Measurements from ENCODE around the gene DNAJB1. TPM values are rescaled to one million over a fixed set of nuclear protein-coding genes. Genes with fewer than 3 reads are reported as not detected.

DNAJB1 gene
- total RNA-seq, 2 donors from 2014 or later, result 59.5 to 124 TPM

DNA sequence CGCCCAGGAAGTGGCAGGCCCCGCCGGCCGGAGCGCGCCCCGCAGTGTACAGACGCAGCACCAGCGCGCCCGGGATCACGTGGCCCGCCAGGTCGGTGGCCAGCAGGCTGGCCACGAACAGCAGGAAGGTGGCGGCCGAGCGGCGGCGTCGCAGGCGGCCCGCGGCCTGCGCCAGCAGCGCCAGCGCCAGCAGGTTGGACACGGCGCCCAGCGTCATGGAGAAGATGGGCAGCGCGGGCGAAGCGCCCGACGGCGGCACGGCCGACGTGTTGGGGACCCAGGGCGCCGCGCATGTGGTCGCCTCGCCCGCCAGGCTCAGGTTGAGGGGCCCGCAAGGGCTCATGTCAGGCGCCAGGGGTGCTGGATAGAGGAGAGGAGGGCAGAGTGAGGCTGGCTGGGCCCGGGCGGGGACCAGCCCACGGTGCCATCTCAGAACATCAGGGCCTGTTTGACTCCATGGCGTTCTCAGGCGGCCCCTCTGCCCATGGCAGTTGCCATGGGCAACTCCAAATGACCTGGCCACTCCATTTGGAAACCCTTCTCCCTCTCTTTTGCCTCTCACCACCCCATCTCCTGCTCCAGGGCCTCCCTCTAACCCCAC is 44.1 kb downstream of the DNAJB1 start:
- Mint-ChIP-seq H3K27ac (no peak overlapping the region), H3K36me3 (no peaks in the 10 kb centered on the region), H3K9me3 (no peaks in the 10 kb centered on the region)
- DNase-seq (ENCODE audit: low spot score in 2 of 2) (no peak), ATAC-seq (no peak)

DNA sequence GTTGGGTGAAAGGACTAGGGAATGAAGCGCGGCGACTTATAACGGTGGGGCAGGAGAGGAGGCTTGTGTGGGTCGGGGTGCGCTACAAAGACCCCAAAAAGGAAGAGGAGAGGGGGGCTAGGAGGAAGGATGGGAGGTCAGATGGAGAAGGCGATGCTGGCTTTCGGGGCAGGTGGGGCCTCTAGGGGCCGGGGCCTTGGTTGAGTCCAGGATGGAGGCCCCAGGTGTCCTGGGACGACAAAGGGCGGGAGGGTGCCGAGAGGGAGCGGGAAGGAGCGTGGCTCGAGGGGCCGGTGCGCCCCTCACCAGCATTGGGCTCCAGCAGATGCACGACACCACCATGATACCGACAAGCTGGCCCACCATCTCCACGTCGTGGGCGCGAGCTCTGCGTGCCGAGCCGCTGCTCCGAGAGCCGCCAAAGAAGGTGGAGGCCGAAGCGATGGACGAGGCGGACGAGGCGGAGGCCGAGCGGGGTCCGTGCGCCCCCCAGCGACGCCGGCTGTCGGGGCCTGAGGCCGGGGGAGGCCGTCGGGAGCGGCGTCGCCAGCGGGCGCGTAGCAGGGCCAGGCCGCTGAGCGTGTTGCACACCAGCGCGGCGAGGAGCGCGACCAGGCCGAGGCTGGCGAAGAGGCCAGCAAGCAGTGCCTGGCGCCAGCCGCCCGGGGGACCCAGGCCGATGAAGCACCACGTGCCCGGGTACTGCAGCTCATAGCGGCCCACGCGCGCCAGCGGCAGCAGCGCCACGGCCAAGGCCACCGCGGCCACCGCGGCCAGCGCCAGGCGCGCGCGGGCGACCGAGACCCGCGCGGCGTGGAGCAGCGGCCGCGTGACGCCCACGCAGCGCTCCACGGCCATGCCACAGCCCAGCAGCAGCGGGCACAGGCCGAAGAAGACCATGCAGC is 44.9 kb downstream of the DNAJB1 start:
- DNase-seq (ENCODE audit: low spot score in 2 of 2), result no peak
- H3K27ac Mint-ChIP-seq, result peak overlapping the region in 1 of 2 donors; percentile 65
- no peak for ATAC-seq
- H3K9me3 Mint-ChIP-seq, result no peaks in the 10 kb centered on the region
- H3K36me3 Mint-ChIP-seq, result no peaks in the 10 kb centered on the region

DNA sequence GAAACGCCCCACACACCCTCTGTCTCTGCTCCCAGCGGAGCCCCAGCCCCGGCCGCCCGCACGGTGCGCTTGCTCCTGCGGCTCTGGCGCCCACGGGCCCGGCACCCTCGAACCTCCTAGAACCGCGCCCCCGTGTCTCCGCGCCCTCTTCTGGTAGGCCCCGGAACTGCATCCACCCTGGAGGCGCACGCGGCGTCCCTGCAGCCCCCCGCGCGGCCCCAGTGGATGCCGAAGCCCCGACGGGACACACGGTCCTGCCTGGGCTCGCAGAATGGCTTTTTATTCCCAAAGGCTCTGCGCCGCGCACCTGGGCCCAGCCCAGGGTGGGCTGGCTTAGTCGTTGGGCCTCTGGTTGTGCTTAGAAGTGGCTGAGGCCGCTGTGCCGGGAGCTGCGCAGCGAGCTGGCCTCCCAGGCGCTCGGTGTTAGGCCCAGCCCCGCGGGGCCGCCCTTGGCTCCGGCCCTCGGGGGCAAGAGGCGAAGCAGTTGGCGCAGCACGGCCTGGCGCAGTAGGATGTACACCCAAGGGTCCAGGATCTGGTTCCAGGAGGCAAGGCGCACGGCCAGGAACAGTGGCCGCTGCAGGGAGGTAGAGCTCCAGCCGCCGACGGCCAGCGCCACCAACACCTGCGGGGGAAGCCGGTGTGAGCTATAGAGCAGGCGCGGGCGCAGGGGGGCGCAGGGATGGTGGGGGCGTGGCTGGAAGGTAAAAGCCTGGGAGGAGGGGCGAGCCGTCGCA is 45.8 kb downstream of the DNAJB1 start:
- peak in 1 of 2 donors; percentile 95 for DNase-seq (ENCODE audit: low spot score in 2 of 2)
- peak; percentile 30 to 65 for ATAC-seq
- H3K9me3 Mint-ChIP-seq, result no peaks in the 10 kb centered on the region
- no peaks in the 10 kb centered on the region for H3K36me3 Mint-ChIP-seq
- H3K27ac Mint-ChIP-seq, result no peak overlapping the region

DNA sequence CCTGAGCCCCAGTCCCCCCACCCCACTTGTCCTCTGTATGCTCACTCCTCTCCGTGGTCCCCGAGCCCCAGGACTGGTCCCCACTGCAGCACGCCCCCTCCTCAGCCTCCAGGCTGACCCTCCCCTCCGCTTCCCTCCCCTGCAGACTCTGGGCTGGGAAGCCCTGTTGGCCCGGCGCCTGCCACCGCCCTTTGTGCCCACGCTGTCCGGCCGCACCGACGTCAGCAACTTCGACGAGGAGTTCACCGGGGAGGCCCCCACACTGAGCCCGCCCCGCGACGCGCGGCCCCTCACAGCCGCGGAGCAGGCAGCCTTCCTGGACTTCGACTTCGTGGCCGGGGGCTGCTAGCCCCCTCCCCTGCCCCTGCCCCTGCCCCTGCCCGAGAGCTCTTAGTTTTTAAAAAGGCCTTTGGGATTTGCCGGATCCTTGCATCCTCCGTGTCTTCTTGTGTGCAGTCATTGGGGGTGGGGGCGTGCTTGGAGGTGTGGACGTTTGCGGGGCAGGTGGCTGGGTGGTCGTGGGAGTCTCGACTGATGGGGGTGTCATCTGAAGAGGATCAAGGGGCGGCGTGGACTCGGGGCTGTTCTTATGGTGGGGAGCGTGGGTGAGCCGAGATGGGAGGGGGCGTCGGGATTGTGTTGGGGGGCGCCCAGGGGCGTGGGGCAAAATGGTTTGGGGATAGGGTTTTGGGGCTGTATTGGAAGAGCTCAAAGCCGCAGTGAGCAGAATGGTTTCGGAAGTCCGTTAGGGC is 46.6 kb downstream of the DNAJB1 start:
- DNase-seq (ENCODE audit: low spot score in 2 of 2) (no peak), ATAC-seq (no peak)
- Mint-ChIP-seq H3K36me3 (no peaks in the 10 kb centered on the region), H3K9me3 (no peaks in the 10 kb centered on the region), H3K27ac (no peak overlapping the region)

DNA sequence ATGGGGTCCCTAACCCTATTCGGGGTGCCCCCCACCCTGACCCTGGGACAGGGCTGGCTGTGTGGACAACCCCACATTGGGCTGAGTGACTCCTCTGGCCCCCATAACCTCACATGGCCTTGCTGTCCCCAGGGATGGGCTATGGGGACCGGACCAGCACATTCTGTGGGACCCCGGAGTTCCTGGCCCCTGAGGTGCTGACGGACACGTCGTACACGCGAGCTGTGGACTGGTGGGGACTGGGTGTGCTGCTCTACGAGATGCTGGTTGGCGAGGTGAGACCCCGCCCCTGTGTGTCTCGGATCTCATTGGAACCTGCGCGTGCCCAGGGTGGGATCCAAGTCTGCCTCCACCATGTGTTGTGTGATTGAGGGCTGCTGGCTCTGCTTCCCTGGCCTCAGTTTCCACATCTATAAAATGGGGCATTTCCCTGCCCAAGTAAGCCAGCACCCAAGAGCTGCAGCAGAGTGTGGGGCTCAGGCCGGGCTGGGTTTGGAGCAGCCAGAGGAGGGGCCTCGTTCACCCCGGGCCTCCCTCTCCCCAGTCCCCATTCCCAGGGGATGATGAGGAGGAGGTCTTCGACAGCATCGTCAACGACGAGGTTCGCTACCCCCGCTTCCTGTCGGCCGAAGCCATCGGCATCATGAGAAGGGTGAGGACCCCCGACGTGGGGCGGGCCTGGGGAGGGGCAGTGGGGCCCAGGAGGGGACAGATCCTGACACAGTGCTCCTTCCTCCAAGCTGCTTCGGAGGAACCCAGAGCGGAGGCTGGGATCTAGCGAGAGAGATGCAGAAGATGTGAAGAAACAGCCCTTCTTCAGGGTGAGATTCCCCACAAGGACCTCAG is 47.9 kb downstream of the DNAJB1 start:
- H3K9me3 Mint-ChIP-seq, result no peaks in the 10 kb centered on the region
- H3K27ac Mint-ChIP-seq, result peak overlapping the region in 1 of 2 donors; percentile 74
- peaks cover 0 to 7% of the 10 kb centered on the region in 2 donors for H3K36me3 Mint-ChIP-seq
- ATAC-seq (no peak), DNase-seq (ENCODE audit: low spot score in 2 of 2) (no peak)

DNA sequence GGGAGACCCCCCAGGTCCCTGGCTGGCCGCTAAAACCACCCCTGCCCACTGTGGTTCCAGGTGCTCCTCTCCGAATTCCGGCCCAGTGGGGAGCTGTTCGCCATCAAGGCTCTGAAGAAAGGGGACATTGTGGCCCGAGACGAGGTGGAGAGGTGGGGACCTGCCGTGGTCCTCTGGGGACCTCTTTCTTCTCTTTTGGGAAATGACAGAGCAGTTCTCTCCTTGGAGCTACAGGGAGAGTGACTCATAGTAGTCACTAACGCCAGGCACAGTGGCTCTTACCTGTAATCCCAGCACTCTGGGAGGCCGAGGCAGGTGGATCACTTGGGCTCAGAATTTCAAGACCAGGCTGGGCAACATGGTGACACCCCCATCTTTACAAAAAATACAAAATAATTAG is 50.4 kb downstream of the DNAJB1 start:
- DNase-seq (ENCODE audit: low spot score in 2 of 2) (no peak), ATAC-seq (no peak)
- peaks cover 0 to 7% of the 10 kb centered on the region in 2 donors for H3K36me3 Mint-ChIP-seq
- no peaks in the 10 kb centered on the region for H3K9me3 Mint-ChIP-seq
- no peak overlapping the region for H3K27ac Mint-ChIP-seq

DNA sequence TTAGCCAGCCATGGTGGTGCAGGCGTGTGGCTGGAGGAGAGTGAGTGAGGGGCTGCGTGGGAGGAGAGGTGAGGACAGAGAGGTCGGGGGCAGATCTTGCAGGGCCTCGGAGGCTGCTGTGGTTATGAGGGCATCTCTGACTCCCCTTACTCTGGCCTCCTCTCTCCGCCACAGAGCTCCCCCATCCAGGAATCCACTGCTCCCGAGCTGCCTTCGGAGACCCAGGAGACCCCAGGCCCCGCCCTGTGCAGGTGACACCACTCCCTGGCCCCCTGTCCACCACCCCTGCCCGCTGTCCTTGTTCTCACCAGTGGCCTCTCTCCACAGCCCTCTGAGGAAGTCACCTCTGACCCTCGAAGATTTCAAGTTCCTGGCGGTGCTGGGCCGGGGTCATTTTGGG is 50.8 kb downstream of the DNAJB1 start:
- DNase-seq (ENCODE audit: low spot score in 2 of 2) (no peak), ATAC-seq (no peak)
- Mint-ChIP-seq H3K27ac (no peak overlapping the region), H3K9me3 (no peaks in the 10 kb centered on the region), H3K36me3 (peaks cover 0 to 7% of the 10 kb centered on the region in 2 donors)

Other genes starting within 250 kb of the DNAJB1 start
- 100 to 1,000 TPM; 222 to 256 TPM for gene ADGRE5, start 137.0 kb downstream of the DNAJB1 start, total RNA-seq
- 100 to 1,000 TPM; 208 to 217 TPM for gene DDX39A, start 99.1 kb downstream of the DNAJB1 start, total RNA-seq
- gene PKN1, start 85.1 kb downstream of the DNAJB1 start, total RNA-seq, result 100 to 1,000 TPM; 105 to 192 TPM
- gene PTGER1, start 43.0 kb downstream of the DNAJB1 start, total RNA-seq, result under 1 TPM; 0.20 to 0.97 TPM
- gene GIPC1, start 22.3 kb downstream of the DNAJB1 start, total RNA-seq, result 10 to 100 TPM; 24.8 to 33.3 TPM
- 100 to 1,000 TPM; 116 to 118 TPM for gene TECR, start 11.2 kb upstream of the DNAJB1 start, total RNA-seq
- gene NDUFB7, start 53.7 kb upstream of the DNAJB1 start, total RNA-seq, result 100 to 1,000 TPM; 111 to 129 TPM
- gene CLEC17A, start 64.7 kb upstream of the DNAJB1 start, total RNA-seq, result under 1 TPM; 0.16 to 0.43 TPM
- gene ADGRE3, start 156.4 kb upstream of the DNAJB1 start, total RNA-seq, result not detected
- gene ZNF333, start 171.7 kb upstream of the DNAJB1 start, total RNA-seq, result 10 to 100 TPM; 12.1 to 49.7 TPM

All from activated naive CD4-positive, alpha-beta T cell treated with anti-CD3 and anti-CD28 coated beads, Interleukin-2, amount 50 U/mL, for 72 hours (primary cell).